Measurements from ENCODE around the gene TLL2.

TLL2 gene

GRCh38 chr10:96345222-96345621 lies 168.5 kb downstream of the TLL2 start:
- no peaks in the 10 kb centered on the region for H3K4me1 ChIP-seq (ENCODE audit: control insufficient read depth in 1 of 2, insufficient read depth in 1 of 2, low read depth in 1 of 2, low read length in 1 of 2)
- TF ChIP-seq CTCF (IDR thresholded peaks at IDR 0.05), result no peak
- no peak overlapping the region for H3K27ac ChIP-seq
- H3K4me3 ChIP-seq (ENCODE audit: low read depth in 1 of 2, low read length in 1 of 2), result no peak overlapping the region
- no peaks in the 10 kb centered on the region for H3K27me3 ChIP-seq
- no peaks in the 10 kb centered on the region for H3K9me3 ChIP-seq
- H3K36me3 ChIP-seq, result no peaks in the 10 kb centered on the region

GRCh38 chr10:96344178-96344577 lies 169.5 kb downstream of the TLL2 start:
- no peak for TF ChIP-seq CTCF (IDR thresholded peaks at IDR 0.05)
- H3K36me3 ChIP-seq, result no peaks in the 10 kb centered on the region

GRCh38 chr10:96342402-96342801 lies 171.3 kb downstream of the TLL2 start:
- Histone ChIP-seq H3K9me3 (no peaks in the 10 kb centered on the region), H3K27ac (no peak overlapping the region), H3K36me3 (no peaks in the 10 kb centered on the region), H3K4me1 (ENCODE audit: control insufficient read depth in 1 of 2, insufficient read depth in 1 of 2, low read depth in 1 of 2, low read length in 1 of 2) (no peaks in the 10 kb centered on the region), H3K4me3 (ENCODE audit: low read depth in 1 of 2, low read length in 1 of 2) (no peak overlapping the region), H3K27me3 (no peaks in the 10 kb centered on the region)
- no peak for TF ChIP-seq CTCF (IDR thresholded peaks at IDR 0.05)

More at GRCh38 chr10:96344178-96344577, 169.5 kb downstream of the TLL2 start:
- no peak overlapping the region for H3K4me3 ChIP-seq (ENCODE audit: low read depth in 1 of 2, low read length in 1 of 2)
- H3K9me3 ChIP-seq, result no peaks in the 10 kb centered on the region
- H3K27me3 ChIP-seq, result no peaks in the 10 kb centered on the region
- no peaks in the 10 kb centered on the region for H3K4me1 ChIP-seq (ENCODE audit: control insufficient read depth in 1 of 2, insufficient read depth in 1 of 2, low read depth in 1 of 2, low read length in 1 of 2)
- H3K27ac ChIP-seq, result no peak overlapping the region

- Histone ChIP-seq H3K9me3 (no peaks in the 10 kb centered on the region), H3K4me3 (ENCODE audit: low read depth in 1 of 2, low read length in 1 of 2) (no peak overlapping the region), H3K36me3 (no peaks in the 10 kb centered on the region), H3K27me3 (no peaks in the 10 kb centered on the region), H3K4me1 (ENCODE audit: control insufficient read depth in 1 of 2, insufficient read depth in 1 of 2, low read depth in 1 of 2, low read length in 1 of 2) (no peaks in the 10 kb centered on the region), H3K27ac (no peak overlapping the region)
- TF ChIP-seq CTCF (IDR thresholded peaks at IDR 0.05), result no peak
Measured at GRCh38 chr10:96341219-96342182, 172.2 kb downstream of the TLL2 start.

GRCh38 chr10:96339956-96340904 lies 173.5 kb downstream of the TLL2 start:
- TF ChIP-seq CTCF (IDR thresholded peaks at IDR 0.05), result no peak
- Histone ChIP-seq H3K27me3 (no peaks in the 10 kb centered on the region), H3K36me3 (no peaks in the 10 kb centered on the region), H3K9me3 (no peaks in the 10 kb centered on the region), H3K4me1 (ENCODE audit: control insufficient read depth in 1 of 2, insufficient read depth in 1 of 2, low read depth in 1 of 2, low read length in 1 of 2) (no peaks in the 10 kb centered on the region), H3K4me3 (ENCODE audit: low read depth in 1 of 2, low read length in 1 of 2) (no peak overlapping the region), H3K27ac (no peak overlapping the region)

All from neutrophil (primary cell).